ENCODE measurements around the gene TRMT2A. TPM values are rescaled to one million over a fixed set of nuclear protein-coding genes. Genes with fewer than 3 reads are reported as not detected.

The TRMT2A gene
- total and polyA plus RNA-seq, 2 of the 8 experiments (the other 6 are each of a cell fraction or from before 2014, with no cell fraction given): 44.9 to 50.3 TPM

- Histone ChIP-seq H2AFZ (ENCODE audit: low read length) (no peak overlapping the region), H4K8ac (ENCODE audit: extremely low read depth, insufficient read depth, low read length) (no peak overlapping the region), H3K79me1 (ENCODE audit: low read depth, low read length) (no peaks in the 10 kb centered on the region), H3K4me3 (ENCODE audit: extremely low read depth in 1 of 4, insufficient read depth in 2 of 4, low read depth in 3 of 4, low read length in 4 of 4) (no peak overlapping the region), H2BK20ac (ENCODE audit: low read length) (no peak overlapping the region), H4K91ac (replicated peaks; ENCODE audit: insufficient read length, low read length) (no peak overlapping the region), H2AK5ac (ENCODE audit: low read depth, low read length) (no peak overlapping the region), H4K20me1 (replicated peaks in 1 of 2; ENCODE audit: control insufficient read depth in 1 of 2, insufficient read depth in 2 of 2, low read length in 2 of 2) (peaks cover 0 to 1% of the 10 kb centered on the region in 2 experiments), H3K9ac (replicated peaks in 1 of 4; ENCODE audit: extremely low read depth in 1 of 4, low read depth in 3 of 4, low read length in 3 of 4) (no peak overlapping the region), H3K36me3 (ENCODE audit: control insufficient read depth in 2 of 4, insufficient read depth in 4 of 4, low read length in 3 of 4) (no peaks in the 10 kb centered on the region), H3K14ac (ENCODE audit: insufficient read length) (no peak overlapping the region), H4K5ac (ENCODE audit: insufficient read length, low read depth, low read length) (no peak overlapping the region), H3K4ac (replicated peaks; ENCODE audit: insufficient read length, low read depth, low read length) (no peak overlapping the region), H2BK12ac (ENCODE audit: low read depth, low read length) (no peak overlapping the region), H3K18ac (ENCODE audit: extremely low read depth, low read length) (no peak overlapping the region), H3K79me2 (ENCODE audit: control insufficient read depth in 1 of 2, insufficient read depth in 2 of 2, low read length in 2 of 2) (no peaks in the 10 kb centered on the region), H3K27me3 (replicated peaks in 1 of 4; ENCODE audit: control insufficient read depth in 3 of 4, extremely low read depth in 1 of 4, insufficient read depth in 3 of 4, low read length in 3 of 4) (no peaks in the 10 kb centered on the region), H3K9me3 (ENCODE audit: insufficient read depth in 2 of 2, low read depth in 1 of 2, low read length in 1 of 2) (no peaks in the 10 kb centered on the region; a peak in 1 of 4 replicates), H3K4me1 (replicated peaks in 1 of 4; ENCODE audit: control insufficient read depth in 3 of 4, insufficient read depth in 4 of 4, low read length in 3 of 4) (no peaks in the 10 kb centered on the region), H3K27ac (ENCODE audit: low read depth, low read length) (no peak overlapping the region), H3K56ac (replicated peaks; ENCODE audit: insufficient read length, low read depth, low read length) (no peak overlapping the region), H2BK15ac (ENCODE audit: low read length) (no peak overlapping the region), H3K23me2 (ENCODE audit: low read depth, low read length) (peaks cover 15% of the 10 kb centered on the region; the same call in 1 of the 2 replicates), H3K4me2 (ENCODE audit: insufficient read depth in 1 of 2, low read depth in 2 of 2, low read length in 2 of 2) (no peak overlapping the region), H2BK120ac (replicated peaks; ENCODE audit: low read depth, low read length) (no peak overlapping the region), H2BK5ac (ENCODE audit: low read depth, low read length) (no peak overlapping the region), H3K23ac (ENCODE audit: insufficient read length) (no peak overlapping the region)
- 86% methylated on average over 10 of the region's 11 CpGs; no CpG with 5 or more reads in 1 of the 2 experiments for WGBS, 2 experiments (ENCODE audit: extremely low coverage in 1 of 2, insufficient coverage in 1 of 2, insufficient read length in 1 of 2, insufficient replicate concordance in 2 of 2, low coverage in 1 of 2, low lambda C conversion rate in 2 of 2, missing lambda C conversion rate in 1 of 2)
- no peak for TF ChIP-seq EP300 (IDR thresholded peaks at IDR 0.05; ENCODE audit: borderline replicate concordance in 1 of 2, low read depth in 2 of 2, low read length in 2 of 2)
- no peak for TF ChIP-seq SIRT6 (IDR thresholded peaks at IDR 0.05; ENCODE audit: low read length)
- no peak for TF ChIP-seq MAX (IDR thresholded peaks at IDR 0.05)
- no peak for TF ChIP-seq BCL11A (IDR thresholded peaks at IDR 0.05; ENCODE audit: low read depth in 2 of 2, low read length in 2 of 2)
- TF ChIP-seq CEBPB (IDR thresholded peaks at IDR 0.05; ENCODE audit: low read depth, low read length): no peak
- no peak for TF ChIP-seq EGR1 (IDR thresholded peaks at IDR 0.05; ENCODE audit: borderline replicate concordance, low read depth, low read length)
- TF ChIP-seq ZNF274 (IDR thresholded peaks at IDR 0.05; ENCODE audit: borderline replicate concordance, extremely low read depth, low read length): no peak
- no peak for TF ChIP-seq KDM4A (IDR thresholded peaks at IDR 0.05; ENCODE audit: low read depth, low read length, severe bottlenecking)
- no peak for TF ChIP-seq YY1 (IDR thresholded peaks at IDR 0.05; ENCODE audit: low read depth, low read length)
- TF ChIP-seq CHD2 (IDR thresholded peaks at IDR 0.05; ENCODE audit: low read length): no peak
- no peak for TF ChIP-seq EZH2 (IDR thresholded peaks at IDR 0.05; ENCODE audit: low read depth, low read length, severe bottlenecking)
- TF ChIP-seq TAF7 (optimal IDR thresholded peaks at IDR 0.05; ENCODE audit: borderline replicate concordance, low read depth, low read length): no peak
- no peak for TF ChIP-seq POU5F1 (IDR thresholded peaks at IDR 0.05; ENCODE audit: low read depth, low read length)
- no peak for DNase-seq (ENCODE audit: low read depth in 1 of 2, low spot score in 2 of 2)
- FAIRE-seq: no peak
- CTCF ChIA-PET (ENCODE audit: partially characterized antibody): interaction anchor here (0.9 kb wide), 1 partner anchor 120 kb away, joined by 3 read pairs; no protein-coding TSS in a partner anchor
- POLR2A ChIA-PET (ENCODE audit: partially characterized antibody): interaction anchor here (1.1 to 1.2 kb wide), 2 partner anchors 36 to 43 kb away, joined by 3 read pairs; no protein-coding TSS in a partner anchor
These were observed 47.8 kb upstream of the TRMT2A start for GRCh38 chr22:20164863-20165262.
